Liver (tissue), 9 donors: ENCODE results near the gene EGFR. TPM values are rescaled to one million over a fixed set of nuclear protein-coding genes. Genes with fewer than 3 reads are reported as not detected.

Experiments
- DNase-seq: peaks from one replicate; pipeline ENCODE4 v3.0.0-alpha.2; 2017; ENCODE audit warnings: low spot score
- H3K27ac ChIP-seq, 2 donors: one replicate each; pipeline ENCODE4 v1.7.0; 2013; ENCODE audit warnings: inconsistent platforms in 2 of 2, low read length in 2 of 2, control low read depth in 1 of 2, low read depth in 1 of 2, mild to moderate bottlenecking in 1 of 2
- H3K27me3 ChIP-seq, 4 donors: one replicate each; pipeline versions ENCODE4 v1.6.1 to v1.7.0; 2013; ENCODE audit warnings: low read length in 3 of 4, inconsistent platforms in 1 of 4, mild to moderate bottlenecking in 1 of 4, moderate library complexity in 1 of 4; ENCODE audit not compliant: control insufficient read depth in 4 of 4, insufficient read depth in 4 of 4
- H3K36me3 ChIP-seq, 4 donors: one replicate each; pipeline versions ENCODE4 v1.6.1 to v1.7.0; 2013; ENCODE audit warnings: low read length in 3 of 4, mild to moderate bottlenecking in 3 of 4, low read depth in 1 of 4, moderate library complexity in 1 of 4; ENCODE audit not compliant: control insufficient read depth in 4 of 4, insufficient read depth in 3 of 4
- H3K4me1 ChIP-seq, 4 donors: one replicate each; pipeline versions ENCODE4 v1.6.1 to v1.7.0; 2013; ENCODE audit warnings: low read length in 3 of 4, mild to moderate bottlenecking in 3 of 4, moderate library complexity in 1 of 4; ENCODE audit not compliant: control insufficient read depth in 4 of 4, insufficient read depth in 4 of 4
- H3K4me3 ChIP-seq, 3 donors: one replicate each; pipeline versions ENCODE4 v1.6.1 to v1.7.0; 2013; ENCODE audit warnings: low read length in 3 of 3, control low read depth in 1 of 3, low read depth in 1 of 3, mild to moderate bottlenecking in 1 of 3
- H3K9ac ChIP-seq, 2 donors: one replicate each; pipeline ENCODE4 v1.7.0; 2013; ENCODE audit warnings: low read length in 2 of 2, mild to moderate bottlenecking in 2 of 2, moderate library complexity in 2 of 2, control low read depth in 1 of 2, low read depth in 1 of 2
- H3K9me3 ChIP-seq, 4 donors: one replicate each; pipeline versions ENCODE4 v1.6.1 to v1.7.0; 2013; ENCODE audit warnings: low read length in 3 of 4; ENCODE audit not compliant: control insufficient read depth in 4 of 4
- EGR1 ChIP-seq, 2 donors: IDR thresholded peaks; 2 replicates each; pipeline ENCODE4 v1.6.1; 2016 to 2018; ENCODE audit warnings: antibody characterized with exemption in 2 of 2, low read depth in 2 of 2
- FOXA1 ChIP-seq: IDR thresholded peaks from 2 replicates; pipeline ENCODE4 v1.6.1; 2016; ENCODE audit warnings: antibody characterized with exemption
- FOXA2 ChIP-seq: IDR thresholded peaks from 2 replicates; pipeline ENCODE4 v1.6.1; 2016; ENCODE audit warnings: antibody characterized with exemption
- GABPA ChIP-seq, 2 donors: IDR thresholded peaks in 1 of 2; conservative IDR thresholded peaks in 1 of 2; 2 replicates each; pipeline ENCODE4 v1.6.1; 2016; ENCODE audit warnings: antibody characterized with exemption in 2 of 2, mild to moderate bottlenecking in 1 of 2, moderate library complexity in 1 of 2
- HNF4A ChIP-seq, 2 donors: conservative IDR thresholded peaks; 2 replicates each; pipeline ENCODE4 v1.6.1; 2016; ENCODE audit warnings: antibody characterized with exemption in 2 of 2, mild to moderate bottlenecking in 2 of 2
- HNF4G ChIP-seq: IDR thresholded peaks from 2 replicates; pipeline ENCODE4 v1.6.1; 2016; ENCODE audit warnings: antibody characterized with exemption
- JUND ChIP-seq, 2 donors: IDR thresholded peaks; 2 replicates each; pipeline ENCODE4 v1.6.1; 2016; ENCODE audit warnings: antibody characterized with exemption in 2 of 2
- MAX ChIP-seq: IDR thresholded peaks from 2 replicates; pipeline ENCODE4 v1.6.1; 2016; ENCODE audit warnings: antibody characterized with exemption
- NR2F2 ChIP-seq: IDR thresholded peaks from 2 replicates; pipeline ENCODE4 v1.6.1; 2016; ENCODE audit warnings: antibody characterized with exemption
- RAD21 ChIP-seq, 2 donors: IDR thresholded peaks; 2 replicates each; pipeline ENCODE4 v1.6.1; 2016; ENCODE audit warnings: antibody characterized with exemption in 2 of 2, mild to moderate bottlenecking in 2 of 2
- RXRA ChIP-seq, 2 donors: IDR thresholded peaks; 2 replicates each; pipeline ENCODE4 v1.6.1; 2017 to 2018; ENCODE audit warnings: antibody characterized with exemption in 2 of 2, mild to moderate bottlenecking in 1 of 2
- SP1 ChIP-seq: IDR thresholded peaks from 2 replicates; pipeline ENCODE4 v1.6.1; 2018; ENCODE audit warnings: antibody characterized with exemption, mild to moderate bottlenecking
- TAF1 ChIP-seq: conservative IDR thresholded peaks from 2 replicates; pipeline ENCODE4 v1.6.1; 2016; ENCODE audit warnings: antibody characterized with exemption, mild to moderate bottlenecking
- YY1 ChIP-seq: IDR thresholded peaks from 2 replicates; pipeline ENCODE4 v1.6.1; 2016; ENCODE audit warnings: antibody characterized with exemption, mild to moderate bottlenecking
- ZBTB33 ChIP-seq: IDR thresholded peaks from 2 replicates; pipeline ENCODE4 v1.6.1; 2016; ENCODE audit warnings: antibody characterized with exemption
- WGBS: extraction: QIAGEN DNeasy Blood & Tissue Kit; methylation state at CpG from one replicate; pipeline ENCODE4 v1.1.7; 2013; 5-methylcytosine and 5-hydroxymethylcytosine counted together
- polyA plus RNA-seq, 2 donors: library from polyadenylated mRNA; stranded (reverse) in 1 of 2; unstranded in 1 of 2; fragments of 200-250 nt in 1 of 2; fragments of >200 nt in 1 of 2; fragmentation: Nextera tagmentation in 1 of 2; extraction: Ambion mirVana in 1 of 2; gene quantifications; one replicate each; pipeline versions ENCODE4 v1.2.1 to v1.2.3, GENCODE V29; 2013 to 2015
- total RNA-seq, 2 donors: library from RNA; depleted of rRNA; stranded (reverse); fragments of >200 nt; gene quantifications; one replicate each; pipeline ENCODE4 v1.2.3, GENCODE V29; 2014
- TF ChIP-seq, protein P1 (sequence below): IDR thresholded peaks from 2 replicates; pipeline ENCODE4 v1.6.1; 2016; ENCODE audit warnings: antibody characterized with exemption, mild to moderate bottlenecking
- TF ChIP-seq, protein P2 (sequence below): fragments of 150-350 bp; IDR thresholded peaks from 2 replicates; pipeline ENCODE4 v1.5.1; 2017; ENCODE audit warnings: improper control_type of control experiment, low read depth, low read length; ENCODE audit not compliant: missing input control
- TF ChIP-seq, protein P3 (sequence below): IDR thresholded peaks from 2 replicates; pipeline ENCODE4 v1.6.1; 2016; ENCODE audit warnings: antibody characterized with exemption
- donor health status: healthy.
- donor health status: healthy.
- donor health status: healthy.
- donor health status: healthy.
- donor health status: healthy.

The EGFR gene
- total and polyA plus RNA-seq, 4 donors: 22.6 to 37.0 (median 27.7) TPM

DNA sequence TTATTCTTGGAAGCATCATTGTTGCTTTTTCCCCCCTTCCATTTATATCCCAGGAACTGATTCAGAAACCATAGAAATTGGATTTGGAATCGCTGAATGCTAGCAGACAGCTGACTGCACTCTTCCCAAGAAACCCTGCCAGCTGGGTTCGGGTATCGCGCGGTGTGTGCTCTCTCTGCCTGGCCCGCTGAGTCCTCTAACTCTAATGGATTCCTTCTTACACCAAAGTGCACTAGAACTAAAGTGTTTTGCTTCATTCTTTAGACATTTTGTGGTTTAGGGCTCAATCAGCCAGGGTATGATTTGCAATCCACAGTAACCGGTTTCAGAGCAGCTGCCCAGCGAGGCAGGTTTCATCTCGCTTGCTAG, 92.2 kb downstream of the EGFR start (continued):
- TF ChIP-seq, protein P1, sequence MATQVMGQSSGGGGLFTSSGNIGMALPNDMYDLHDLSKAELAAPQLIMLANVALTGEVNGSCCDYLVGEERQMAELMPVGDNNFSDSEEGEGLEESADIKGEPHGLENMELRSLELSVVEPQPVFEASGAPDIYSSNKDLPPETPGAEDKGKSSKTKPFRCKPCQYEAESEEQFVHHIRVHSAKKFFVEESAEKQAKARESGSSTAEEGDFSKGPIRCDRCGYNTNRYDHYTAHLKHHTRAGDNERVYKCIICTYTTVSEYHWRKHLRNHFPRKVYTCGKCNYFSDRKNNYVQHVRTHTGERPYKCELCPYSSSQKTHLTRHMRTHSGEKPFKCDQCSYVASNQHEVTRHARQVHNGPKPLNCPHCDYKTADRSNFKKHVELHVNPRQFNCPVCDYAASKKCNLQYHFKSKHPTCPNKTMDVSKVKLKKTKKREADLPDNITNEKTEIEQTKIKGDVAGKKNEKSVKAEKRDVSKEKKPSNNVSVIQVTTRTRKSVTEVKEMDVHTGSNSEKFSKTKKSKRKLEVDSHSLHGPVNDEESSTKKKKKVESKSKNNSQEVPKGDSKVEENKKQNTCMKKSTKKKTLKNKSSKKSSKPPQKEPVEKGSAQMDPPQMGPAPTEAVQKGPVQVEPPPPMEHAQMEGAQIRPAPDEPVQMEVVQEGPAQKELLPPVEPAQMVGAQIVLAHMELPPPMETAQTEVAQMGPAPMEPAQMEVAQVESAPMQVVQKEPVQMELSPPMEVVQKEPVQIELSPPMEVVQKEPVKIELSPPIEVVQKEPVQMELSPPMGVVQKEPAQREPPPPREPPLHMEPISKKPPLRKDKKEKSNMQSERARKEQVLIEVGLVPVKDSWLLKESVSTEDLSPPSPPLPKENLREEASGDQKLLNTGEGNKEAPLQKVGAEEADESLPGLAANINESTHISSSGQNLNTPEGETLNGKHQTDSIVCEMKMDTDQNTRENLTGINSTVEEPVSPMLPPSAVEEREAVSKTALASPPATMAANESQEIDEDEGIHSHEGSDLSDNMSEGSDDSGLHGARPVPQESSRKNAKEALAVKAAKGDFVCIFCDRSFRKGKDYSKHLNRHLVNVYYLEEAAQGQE: no peak
- TF ChIP-seq FOXA1: no peak
- no peak for TF ChIP-seq TAF1
- no peak for TF ChIP-seq GABPA (IDR thresholded peaks at IDR 0.05 in 1 of 2, conservative IDR thresholded peaks at IDR 0.05 in 1 of 2)

DNA sequence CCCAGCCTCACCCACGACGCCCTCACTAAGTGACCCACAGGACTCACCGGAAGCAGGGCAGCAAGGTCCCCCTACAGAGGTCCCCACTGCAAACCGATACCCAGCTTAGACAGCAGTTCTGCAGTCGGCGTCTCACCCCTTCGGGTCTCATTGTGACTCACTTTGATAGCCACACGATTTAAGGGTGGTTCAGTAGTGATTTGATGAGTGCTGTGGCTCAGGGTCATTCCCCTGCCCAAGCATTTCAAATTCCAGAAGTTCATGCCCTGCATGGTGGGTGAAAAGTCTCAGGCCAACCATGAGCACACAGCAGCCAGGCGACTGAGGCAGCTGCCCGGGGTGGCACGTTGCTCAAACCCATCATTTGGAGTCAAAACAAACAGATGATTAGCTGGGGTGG, 93.2 kb downstream of the EGFR start:
- no peak for TF ChIP-seq MAX
- no peak for TF ChIP-seq EGR1 (IDR thresholded peaks at IDR 0.05; ENCODE audit: low read depth in 2 of 2)
- TF ChIP-seq RAD21 (IDR thresholded peaks at IDR 0.05): no peak
- TF ChIP-seq, protein P2, sequence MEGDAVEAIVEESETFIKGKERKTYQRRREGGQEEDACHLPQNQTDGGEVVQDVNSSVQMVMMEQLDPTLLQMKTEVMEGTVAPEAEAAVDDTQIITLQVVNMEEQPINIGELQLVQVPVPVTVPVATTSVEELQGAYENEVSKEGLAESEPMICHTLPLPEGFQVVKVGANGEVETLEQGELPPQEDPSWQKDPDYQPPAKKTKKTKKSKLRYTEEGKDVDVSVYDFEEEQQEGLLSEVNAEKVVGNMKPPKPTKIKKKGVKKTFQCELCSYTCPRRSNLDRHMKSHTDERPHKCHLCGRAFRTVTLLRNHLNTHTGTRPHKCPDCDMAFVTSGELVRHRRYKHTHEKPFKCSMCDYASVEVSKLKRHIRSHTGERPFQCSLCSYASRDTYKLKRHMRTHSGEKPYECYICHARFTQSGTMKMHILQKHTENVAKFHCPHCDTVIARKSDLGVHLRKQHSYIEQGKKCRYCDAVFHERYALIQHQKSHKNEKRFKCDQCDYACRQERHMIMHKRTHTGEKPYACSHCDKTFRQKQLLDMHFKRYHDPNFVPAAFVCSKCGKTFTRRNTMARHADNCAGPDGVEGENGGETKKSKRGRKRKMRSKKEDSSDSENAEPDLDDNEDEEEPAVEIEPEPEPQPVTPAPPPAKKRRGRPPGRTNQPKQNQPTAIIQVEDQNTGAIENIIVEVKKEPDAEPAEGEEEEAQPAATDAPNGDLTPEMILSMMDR: no peak
- TF ChIP-seq HNF4G: no peak
- no peak for TF ChIP-seq NR2F2
- TF ChIP-seq, protein P1: no peak
- TF ChIP-seq HNF4A (conservative IDR thresholded peaks at IDR 0.05): no peak
- no peak for TF ChIP-seq RXRA (IDR thresholded peaks at IDR 0.05)
- no peak for TF ChIP-seq YY1
- no peak for TF ChIP-seq TAF1
- TF ChIP-seq ZBTB33: no peak
- TF ChIP-seq GABPA (IDR thresholded peaks at IDR 0.05 in 1 of 2, conservative IDR thresholded peaks at IDR 0.05 in 1 of 2): no peak
- TF ChIP-seq, protein P3, sequence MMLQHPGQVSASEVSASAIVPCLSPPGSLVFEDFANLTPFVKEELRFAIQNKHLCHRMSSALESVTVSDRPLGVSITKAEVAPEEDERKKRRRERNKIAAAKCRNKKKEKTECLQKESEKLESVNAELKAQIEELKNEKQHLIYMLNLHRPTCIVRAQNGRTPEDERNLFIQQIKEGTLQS: no peak
- TF ChIP-seq SP1: no peak
- TF ChIP-seq JUND (IDR thresholded peaks at IDR 0.05): no peak
- no peak for TF ChIP-seq FOXA2
- TF ChIP-seq FOXA1: no peak
- no peak overlapping the region for H3K4me3 ChIP-seq
- no peaks in the 10 kb centered on the region for H3K9me3 ChIP-seq
- no peak for DNase-seq
- no peaks in the 10 kb centered on the region for H3K27me3 ChIP-seq
- H3K9ac ChIP-seq: no peak overlapping the region
- 93% methylated on average over 11 of the region's 11 CpGs for WGBS
- H3K4me1 ChIP-seq: peaks cover 0 to 2% (median 0%) of the 10 kb centered on the region in 4 donors
- H3K36me3 ChIP-seq: no peaks in the 10 kb centered on the region
- no peak overlapping the region for H3K27ac ChIP-seq
